ENCODE measurements around the gene CACUL1. TPM values are rescaled to one million over a fixed set of nuclear protein-coding genes. Genes with fewer than 3 reads are reported as not detected.

The CACUL1 gene
- total and polyA plus RNA-seq, 9 of the 15 experiments (the other 6 are each of a cell fraction or from before 2014, with no cell fraction given) = 4.5 to 17.1 (median 13.5) TPM

DNA sequence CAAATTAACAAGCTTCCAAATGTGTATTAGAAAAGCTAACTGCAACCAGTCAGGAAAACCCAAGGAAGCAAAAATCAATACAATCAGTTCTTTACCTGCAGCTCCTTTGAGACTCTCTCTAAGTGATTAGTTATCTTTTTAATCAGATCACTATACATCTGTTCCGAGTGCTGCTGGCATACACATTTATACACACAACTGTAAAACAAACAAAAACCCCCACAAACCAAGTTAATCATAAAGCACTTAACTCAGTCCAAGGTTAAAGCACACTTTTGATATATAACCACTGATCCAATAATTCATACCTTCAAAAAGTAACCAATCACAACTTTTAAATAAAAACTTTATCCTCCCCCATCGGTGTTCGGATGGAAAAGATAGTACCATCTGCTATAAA, 25.6 kb downstream of the CACUL1 start:
- Histone ChIP-seq H3K9me1 (ENCODE audit: control insufficient read depth, insufficient read depth, low read length) (no peaks in the 10 kb centered on the region), H4K20me1 (replicated peaks; ENCODE audit: control insufficient read depth, insufficient read depth, low read length) (peaks cover 23% of the 10 kb centered on the region), H3K4me2 (ENCODE audit: insufficient read depth, low read length) (no peak overlapping the region), H3K4me3 (no peak overlapping the region), H3K9me3 (replicated peaks; ENCODE audit: control insufficient read depth, insufficient read depth, low read depth, low read length) (no peaks in the 10 kb centered on the region), H3K79me2 (ENCODE audit: control insufficient read depth, insufficient read depth, low read length) (peaks cover 61% of the 10 kb centered on the region), H3K27ac (ENCODE audit: extremely low read depth, low read depth, low read length) (no peak overlapping the region), H2AFZ (ENCODE audit: low read depth, low read length) (no peak overlapping the region), H3K36me3 (ENCODE audit: control insufficient read depth, insufficient read depth, low read length) (peaks cover 20% of the 10 kb centered on the region; the same call in 1 of the 3 replicates), H3K4me1 (replicated peaks in 1 of 2; ENCODE audit: control insufficient read depth in 2 of 2, insufficient read depth in 2 of 2, low read length in 2 of 2) (peaks cover 7 to 14% of the 10 kb centered on the region in 2 experiments; a peak in 3 of 5 replicates), H3K9ac (ENCODE audit: insufficient read depth in 1 of 2, low read depth in 2 of 2, low read length in 2 of 2) (no peak overlapping the region), H3K27me3 (ENCODE audit: control insufficient read depth in 2 of 2, insufficient read depth in 2 of 2, low read length in 2 of 2) (no peaks in the 10 kb centered on the region)
- CTCF ChIA-PET (ENCODE audit: low intra/inter-chr PET ratio) = interaction anchor here (0.5 kb wide), 1 partner anchor 1322 kb away, joined by 3 read pairs; no protein-coding TSS in a partner anchor
- ATAC-seq (no peak), FAIRE-seq (no peak), DNase-seq (ENCODE audit: extremely low read depth in 1 of 4, low spot score in 3 of 4) (no peak)
- no TSS peak for BruUV-seq (replicated peaks)
- intact Hi-C loops (cut with micrococcal nuclease) (no loop called here), in situ Hi-C loops (cut with MboI) (no loop called here)
- WGBS (ENCODE audit: insufficient coverage, low coverage, missing lambda C conversion rate) = 74% methylated on average over 3 of the region's 3 CpGs
- TF ChIP-seq SLC30A9 (CRISPR knock-in tag; IDR thresholded peaks at IDR 0.05) (no peak), HDGF (IDR thresholded peaks at IDR 0.05) (no peak)
- POLR2A ChIA-PET = no interaction called here

DNA sequence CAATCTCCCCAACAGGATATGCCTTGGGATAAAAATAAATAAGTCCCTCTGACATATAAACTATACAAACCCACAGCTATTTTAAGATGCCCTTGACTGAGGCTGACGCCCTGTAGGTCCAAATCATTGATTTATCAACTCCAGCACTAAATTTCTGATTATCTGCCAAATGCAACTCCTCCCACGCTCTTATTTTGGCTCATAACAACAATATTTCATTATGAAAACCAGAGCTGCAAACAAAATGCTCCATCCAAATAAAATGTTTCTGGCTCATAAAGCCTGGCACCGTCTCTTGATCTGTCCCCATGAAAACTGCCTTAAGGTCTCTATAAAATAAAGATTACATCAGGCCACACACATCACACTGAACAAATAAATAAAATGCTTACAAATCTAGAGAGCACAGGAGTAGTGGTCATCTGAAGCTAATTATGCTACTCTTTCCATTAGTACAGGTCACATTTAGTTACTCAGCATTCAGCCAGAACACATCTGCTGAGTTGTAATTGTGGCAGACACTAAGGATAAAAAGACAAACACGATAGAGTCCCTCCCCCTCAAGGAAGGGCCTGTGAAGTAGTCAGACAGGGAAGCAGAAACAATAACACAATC, 28.8 kb downstream of the CACUL1 start:
- TF ChIP-seq, protein P1, sequence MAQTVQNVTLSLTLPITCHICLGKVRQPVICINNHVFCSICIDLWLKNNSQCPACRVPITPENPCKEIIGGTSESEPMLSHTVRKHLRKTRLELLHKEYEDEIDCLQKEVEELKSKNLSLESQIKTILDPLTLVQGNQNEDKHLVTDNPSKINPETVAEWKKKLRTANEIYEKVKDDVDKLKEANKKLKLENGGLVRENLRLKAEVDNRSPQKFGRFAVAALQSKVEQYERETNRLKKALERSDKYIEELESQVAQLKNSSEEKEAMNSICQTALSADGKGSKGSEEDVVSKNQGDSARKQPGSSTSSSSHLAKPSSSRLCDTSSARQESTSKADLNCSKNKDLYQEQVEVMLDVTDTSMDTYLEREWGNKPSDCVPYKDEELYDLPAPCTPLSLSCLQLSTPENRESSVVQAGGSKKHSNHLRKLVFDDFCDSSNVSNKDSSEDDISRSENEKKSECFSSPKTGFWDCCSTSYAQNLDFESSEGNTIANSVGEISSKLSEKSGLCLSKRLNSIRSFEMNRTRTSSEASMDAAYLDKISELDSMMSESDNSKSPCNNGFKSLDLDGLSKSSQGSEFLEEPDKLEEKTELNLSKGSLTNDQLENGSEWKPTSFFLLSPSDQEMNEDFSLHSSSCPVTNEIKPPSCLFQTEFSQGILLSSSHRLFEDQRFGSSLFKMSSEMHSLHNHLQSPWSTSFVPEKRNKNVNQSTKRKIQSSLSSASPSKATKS (CRISPR knock-in tag; IDR thresholded peaks at IDR 0.05) = no peak
- TF ChIP-seq ARNT (IDR thresholded peaks at IDR 0.05) = no peak
- TF ChIP-seq, protein P2, sequence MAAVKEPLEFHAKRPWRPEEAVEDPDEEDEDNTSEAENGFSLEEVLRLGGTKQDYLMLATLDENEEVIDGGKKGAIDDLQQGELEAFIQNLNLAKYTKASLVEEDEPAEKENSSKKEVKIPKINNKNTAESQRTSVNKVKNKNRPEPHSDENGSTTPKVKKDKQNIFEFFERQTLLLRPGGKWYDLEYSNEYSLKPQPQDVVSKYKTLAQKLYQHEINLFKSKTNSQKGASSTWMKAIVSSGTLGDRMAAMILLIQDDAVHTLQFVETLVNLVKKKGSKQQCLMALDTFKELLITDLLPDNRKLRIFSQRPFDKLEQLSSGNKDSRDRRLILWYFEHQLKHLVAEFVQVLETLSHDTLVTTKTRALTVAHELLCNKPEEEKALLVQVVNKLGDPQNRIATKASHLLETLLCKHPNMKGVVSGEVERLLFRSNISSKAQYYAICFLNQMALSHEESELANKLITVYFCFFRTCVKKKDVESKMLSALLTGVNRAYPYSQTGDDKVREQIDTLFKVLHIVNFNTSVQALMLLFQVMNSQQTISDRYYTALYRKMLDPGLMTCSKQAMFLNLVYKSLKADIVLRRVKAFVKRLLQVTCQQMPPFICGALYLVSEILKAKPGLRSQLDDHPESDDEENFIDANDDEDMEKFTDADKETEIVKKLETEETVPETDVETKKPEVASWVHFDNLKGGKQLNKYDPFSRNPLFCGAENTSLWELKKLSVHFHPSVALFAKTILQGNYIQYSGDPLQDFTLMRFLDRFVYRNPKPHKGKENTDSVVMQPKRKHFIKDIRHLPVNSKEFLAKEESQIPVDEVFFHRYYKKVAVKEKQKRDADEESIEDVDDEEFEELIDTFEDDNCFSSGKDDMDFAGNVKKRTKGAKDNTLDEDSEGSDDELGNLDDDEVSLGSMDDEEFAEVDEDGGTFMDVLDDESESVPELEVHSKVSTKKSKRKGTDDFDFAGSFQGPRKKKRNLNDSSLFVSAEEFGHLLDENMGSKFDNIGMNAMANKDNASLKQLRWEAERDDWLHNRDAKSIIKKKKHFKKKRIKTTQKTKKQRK (IDR thresholded peaks at IDR 0.05; ENCODE audit: borderline replicate concordance, low read depth, low read length) = no peak
- TF ChIP-seq RB1 (IDR thresholded peaks at IDR 0.05; ENCODE audit: low read depth) = no peak
- TF ChIP-seq COPS2 (conservative IDR thresholded peaks at IDR 0.05) = no peak
- TF ChIP-seq IRF2 (CRISPR knock-in tag; IDR thresholded peaks at IDR 0.05) = no peak
- no peak for TF ChIP-seq CCAR2 (IDR thresholded peaks at IDR 0.05; ENCODE audit: low read depth, low read length)
- TF ChIP-seq MEF2A (IDR thresholded peaks at IDR 0.05; ENCODE audit: control insufficient read depth, low read depth, low read length) = no peak
- TF ChIP-seq PHB2 (IDR thresholded peaks at IDR 0.05; ENCODE audit: low read depth) = no peak
- WGBS (ENCODE audit: insufficient coverage, low coverage, missing lambda C conversion rate) = 66% methylated on average over 4 of the region's 4 CpGs
- in situ Hi-C loops (cut with MboI) = no loop called here
- Histone ChIP-seq H2AFZ (ENCODE audit: low read depth, low read length) (no peak overlapping the region), H3K9me1 (ENCODE audit: control insufficient read depth, insufficient read depth, low read length) (no peaks in the 10 kb centered on the region), H3K4me1 (replicated peaks in 1 of 2; ENCODE audit: control insufficient read depth in 2 of 2, insufficient read depth in 2 of 2, low read length in 2 of 2) (peaks cover 0 to 4% of the 10 kb centered on the region in 2 experiments; a peak in 2 of 5 replicates), H3K9ac (ENCODE audit: insufficient read depth in 1 of 2, low read depth in 2 of 2, low read length in 2 of 2) (no peak overlapping the region), H3K27ac (ENCODE audit: extremely low read depth, low read depth, low read length) (no peak overlapping the region), H3K9me3 (replicated peaks; ENCODE audit: control insufficient read depth, insufficient read depth, low read depth, low read length) (no peaks in the 10 kb centered on the region), H3K36me3 (ENCODE audit: control insufficient read depth, insufficient read depth, low read length) (peaks cover 20% of the 10 kb centered on the region; the same call in 1 of the 3 replicates), H3K79me2 (ENCODE audit: control insufficient read depth, insufficient read depth, low read length) (peaks cover 29% of the 10 kb centered on the region), H3K4me2 (ENCODE audit: insufficient read depth, low read length) (no peak overlapping the region), H4K20me1 (replicated peaks; ENCODE audit: control insufficient read depth, insufficient read depth, low read length) (peaks cover 6% of the 10 kb centered on the region; the same call in 1 of the 2 replicates), H3K4me3 (no peak overlapping the region), H3K27me3 (ENCODE audit: control insufficient read depth in 2 of 2, insufficient read depth in 2 of 2, low read length in 2 of 2) (no peaks in the 10 kb centered on the region)
- ATAC-seq = no peak
- no peak for DNase-seq (ENCODE audit: extremely low read depth in 1 of 4, low spot score in 3 of 4)
- ChIA-PET POLR2A (interaction anchor here (1.7 kb wide), 1 partner anchor 9 kb away, joined by 4 read pairs; no protein-coding TSS in a partner anchor), CTCF (ENCODE audit: low intra/inter-chr PET ratio) (no interaction called here)
- FAIRE-seq = no peak
- intact Hi-C loops (cut with micrococcal nuclease) = no loop called here
- BruUV-seq (replicated peaks) = no TSS peak

Measured in K562 (cell line).